Caco-2 (cell line): ENCODE measurements around the gene RERE. TPM values are rescaled to one million over a fixed set of nuclear protein-coding genes. Genes with fewer than 3 reads are reported as not detected.
A peak's percentile ranks its signal among the peaks of the same experiment; 100 is the strongest.

ENCODE experiments used
- BruUV-seq: library from RNA; stranded (reverse); fragments of 400-500 nt; replicated peaks from 2 replicates; lab custom pipeline; 2021; lab: Mats Ljungman, UMichigan
- CTCF ChIA-PET: fragments of 300-600 bp; sonication (Branson Sonifier 250); formaldehyde crosslinking; loops from one replicate; lab custom pipeline; 2022; ENCODE audit warnings: antibody characterized with exemption; lab: Charles Lee
- POLR2A ChIA-PET: fragments of 300-600 bp; sonication (Branson Sonifier 250); formaldehyde crosslinking; loops from one replicate; lab custom pipeline; 2022; ENCODE audit warnings: antibody characterized with exemption; lab: Charles Lee
- DNase-seq, 2 experiments: peaks; one replicate each; pipeline versions ENCODE4 v3.0.0 to v3.0.0-alpha.2; 2020 to 2022
- H3K27me3 ChIP-seq: replicated peaks from 2 replicates; pipeline ENCODE4 v1.6.0; 2011; ENCODE audit warnings: low read length; ENCODE audit not compliant: control insufficient read depth, insufficient read depth
- H3K36me3 ChIP-seq: 2 replicates; pipeline ENCODE4 v1.5.1; 2011; ENCODE audit warnings: low read length; ENCODE audit not compliant: control insufficient read depth, insufficient read depth
- H3K4me1 ChIP-seq: fragments of 250-450 bp; sonication (Bioruptor Pico); 2 replicates; pipeline ENCODE4 v1.5.1; 2020; ENCODE audit warnings: mild to moderate bottlenecking
- H3K4me3 ChIP-seq: 2 replicates; pipeline ENCODE4 v1.5.1; 2011; ENCODE audit warnings: low read depth, mild to moderate bottlenecking, control low read depth, low read length
- H3K9me3 ChIP-seq: fragments of 250-450 bp; sonication (Bioruptor Pico); 2 replicates; pipeline ENCODE4 v1.5.1; 2020; ENCODE audit warnings: mild to moderate bottlenecking, moderate library complexity
- H3K27ac Mint-ChIP-seq: one replicate; pipeline ENCODE4 v1.8.0; 2022; ENCODE audit warnings: mixed read lengths; ENCODE audit not compliant: unreplicated experiment
- H3K27me3 Mint-ChIP-seq: one replicate; pipeline ENCODE4 v1.8.0; 2022; ENCODE audit warnings: mixed read lengths; ENCODE audit not compliant: insufficient read depth, unreplicated experiment
- H3K36me3 Mint-ChIP-seq: one replicate; pipeline ENCODE4 v1.8.0; 2022; ENCODE audit warnings: mild to moderate bottlenecking, mixed read lengths; ENCODE audit not compliant: insufficient read depth, unreplicated experiment
- H3K4me1 Mint-ChIP-seq: one replicate; pipeline ENCODE4 v1.8.0; 2022; ENCODE audit warnings: low read depth, mixed read lengths; ENCODE audit not compliant: unreplicated experiment
- H3K4me3 Mint-ChIP-seq: one replicate; pipeline ENCODE4 v1.8.0; 2022; ENCODE audit warnings: mild to moderate bottlenecking, moderate library complexity, mixed read lengths; ENCODE audit not compliant: unreplicated experiment
- H3K9me3 Mint-ChIP-seq: one replicate; pipeline ENCODE4 v1.8.0; 2022; ENCODE audit warnings: mixed read lengths; ENCODE audit not compliant: unreplicated experiment
- intact Hi-C: fragments of 100-400 bp; cut with micrococcal nuclease; formaldehyde crosslinking; loops from one replicate; pipeline ENCODE4 v1.10.0; 2022; ENCODE audit not compliant: unreplicated experiment
- total RNA-seq: library from RNA; stranded (reverse); gene quantifications from 2 replicates; pipeline ENCODE4 v1.2.3, GENCODE V29; 2022
- TF ChIP-seq, protein P1 (sequence below), 2 experiments: fragments of 200-600 bp in 1 of 2; IDR thresholded peaks; 1 replicate in 1 of 2; 2 replicates in 1 of 2; pipeline versions ENCODE4 v1.5.1 to v1.8.0; 2011 to 2022; ENCODE audit warnings: antibody characterized with exemption in 1 of 2, control low read depth in 1 of 2, inconsistent platforms in 1 of 2, low read depth in 1 of 2, low read length in 1 of 2, mild to moderate bottlenecking in 1 of 2, moderate library complexity in 1 of 2; ENCODE audit not compliant: insufficient read depth in 1 of 2, severe bottlenecking in 1 of 2, unreplicated experiment in 1 of 2

RERE gene
- total RNA-seq, 1 experiment from 2014 or later = 85.2 TPM

GRCh38 chr1:8321612-8322011 is 495.8 kb downstream of the RERE start:
- no peaks in the 10 kb centered on the region for H3K4me1 Mint-ChIP-seq
- TF ChIP-seq, protein P1, sequence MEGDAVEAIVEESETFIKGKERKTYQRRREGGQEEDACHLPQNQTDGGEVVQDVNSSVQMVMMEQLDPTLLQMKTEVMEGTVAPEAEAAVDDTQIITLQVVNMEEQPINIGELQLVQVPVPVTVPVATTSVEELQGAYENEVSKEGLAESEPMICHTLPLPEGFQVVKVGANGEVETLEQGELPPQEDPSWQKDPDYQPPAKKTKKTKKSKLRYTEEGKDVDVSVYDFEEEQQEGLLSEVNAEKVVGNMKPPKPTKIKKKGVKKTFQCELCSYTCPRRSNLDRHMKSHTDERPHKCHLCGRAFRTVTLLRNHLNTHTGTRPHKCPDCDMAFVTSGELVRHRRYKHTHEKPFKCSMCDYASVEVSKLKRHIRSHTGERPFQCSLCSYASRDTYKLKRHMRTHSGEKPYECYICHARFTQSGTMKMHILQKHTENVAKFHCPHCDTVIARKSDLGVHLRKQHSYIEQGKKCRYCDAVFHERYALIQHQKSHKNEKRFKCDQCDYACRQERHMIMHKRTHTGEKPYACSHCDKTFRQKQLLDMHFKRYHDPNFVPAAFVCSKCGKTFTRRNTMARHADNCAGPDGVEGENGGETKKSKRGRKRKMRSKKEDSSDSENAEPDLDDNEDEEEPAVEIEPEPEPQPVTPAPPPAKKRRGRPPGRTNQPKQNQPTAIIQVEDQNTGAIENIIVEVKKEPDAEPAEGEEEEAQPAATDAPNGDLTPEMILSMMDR (IDR thresholded peaks at IDR 0.05; ENCODE audit: insufficient read depth in 1 of 2, low read depth in 1 of 2, low read length in 1 of 2, severe bottlenecking in 1 of 2, unreplicated experiment in 1 of 2) = no peak
- no peak overlapping the region for H3K27ac Mint-ChIP-seq
- DNase-seq = no peak
- H3K36me3 Mint-ChIP-seq = peaks cover 5% of the 10 kb centered on the region
- peaks cover 10% of the 10 kb centered on the region for H3K9me3 Mint-ChIP-seq
- CTCF ChIA-PET = no interaction called here
- Histone ChIP-seq H3K27me3 (no peaks in the 10 kb centered on the region), H3K4me1 (no peaks in the 10 kb centered on the region), H3K9me3 (no peaks in the 10 kb centered on the region), H3K4me3 (no peak overlapping the region), H3K36me3 (no peaks in the 10 kb centered on the region)
- no TSS peak for BruUV-seq
- intact Hi-C loops = no loop called here
- POLR2A ChIA-PET = no interaction called here
- H3K27me3 Mint-ChIP-seq = no peaks in the 10 kb centered on the region
- no peak overlapping the region for H3K4me3 Mint-ChIP-seq

DNA sequence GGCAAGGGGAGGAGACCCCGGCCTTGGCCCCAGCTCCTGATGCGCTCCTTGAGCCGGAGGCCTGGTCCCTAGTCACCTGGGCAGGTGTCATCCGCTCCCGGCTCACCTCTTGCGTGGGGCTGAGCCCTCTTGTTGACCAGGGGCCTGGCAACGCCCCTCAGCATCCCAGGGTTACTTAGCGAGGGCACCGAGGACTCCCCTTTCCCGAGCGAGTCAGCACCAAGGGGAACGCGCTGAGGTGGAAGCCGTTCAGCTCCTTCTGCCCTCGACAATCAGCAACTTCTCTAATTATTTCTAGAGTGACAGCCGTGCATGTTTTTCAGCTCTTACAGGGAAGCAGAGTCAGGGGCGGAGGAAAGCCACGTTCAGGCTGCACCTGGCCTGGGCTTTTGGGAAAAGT is 499.0 kb downstream of the RERE start:
- peaks cover 5% of the 10 kb centered on the region for H3K36me3 Mint-ChIP-seq
- Histone ChIP-seq H3K27me3 (no peaks in the 10 kb centered on the region), H3K4me3 (peak overlapping the region; percentile 37), H3K36me3 (no peaks in the 10 kb centered on the region), H3K4me1 (peaks cover 13% of the 10 kb centered on the region; the same call in 1 of the 2 replicates), H3K9me3 (no peaks in the 10 kb centered on the region)
- H3K27ac Mint-ChIP-seq = no peak overlapping the region
- H3K27me3 Mint-ChIP-seq = no peaks in the 10 kb centered on the region
- ChIA-PET POLR2A (no interaction called here), CTCF (no interaction called here)
- H3K9me3 Mint-ChIP-seq = peaks cover 10% of the 10 kb centered on the region
- H3K4me3 Mint-ChIP-seq = peak overlapping the region; percentile 71
- DNase-seq = no peak
- BruUV-seq = no TSS peak
- peaks cover 13% of the 10 kb centered on the region for H3K4me1 Mint-ChIP-seq
- intact Hi-C loops = loop anchor here (10.0 kb wide), 1 partner anchor 134 kb away; no protein-coding TSS in a partner anchor
- TF ChIP-seq, protein P1 (IDR thresholded peaks at IDR 0.05; ENCODE audit: insufficient read depth in 1 of 2, low read depth in 1 of 2, low read length in 1 of 2, severe bottlenecking in 1 of 2, unreplicated experiment in 1 of 2) = no peak

GRCh38 chr1:8317647-8318381 is 499.6 kb downstream of the RERE start, which contains the start of gene SLC45A1:
Gene SLC45A1, plus strand, starts transcription at chr1:8318114. Its CDS starts 6,216 bp downstream, at chr1:8324330.
- TF ChIP-seq, protein P1 (IDR thresholded peaks at IDR 0.05; ENCODE audit: insufficient read depth in 1 of 2, low read depth in 1 of 2, low read length in 1 of 2, severe bottlenecking in 1 of 2, unreplicated experiment in 1 of 2) = no peak
- H3K9me3 ChIP-seq = no peaks in the 10 kb centered on the region
- H3K36me3 ChIP-seq = no peaks in the 10 kb centered on the region
- no peak within 1 kb of the TSS for H3K27ac Mint-ChIP-seq
- peaks cover 5% of the 10 kb centered on the region for H3K36me3 Mint-ChIP-seq
- H3K4me3 ChIP-seq = peak within 1 kb of the TSS; percentile 37
- intact Hi-C loops = loop anchor here (10.0 kb wide), 1 partner anchor 133 kb away; no protein-coding TSS in a partner anchor
- peaks cover 10% of the 10 kb centered on the region for H3K9me3 Mint-ChIP-seq
- H3K4me1 ChIP-seq = peaks cover 13% of the 10 kb centered on the region; the same call in 1 of the 2 replicates
- H3K4me1 Mint-ChIP-seq = peaks cover 20% of the 10 kb centered on the region
- DNase-seq = peak; percentile 52 to 71
- CTCF ChIA-PET = no interaction called here
- no TSS peak for BruUV-seq
- no peaks in the 10 kb centered on the region for H3K27me3 ChIP-seq
- POLR2A ChIA-PET = no interaction called here
- no peaks in the 10 kb centered on the region for H3K27me3 Mint-ChIP-seq
- peak within 1 kb of the TSS; percentile 71 for H3K4me3 Mint-ChIP-seq
